ENCODE data around the gene CHST11.

Gene CHST11

GRCh38 chr12:104529130-104529874 lies 72.6 kb downstream of the CHST11 start:
- no peaks in the 10 kb centered on the region for H3K9me3 ChIP-seq (ENCODE audit: control insufficient read depth, insufficient read depth, low read depth, low read length)
- no peak overlapping the region for H3K27ac ChIP-seq (ENCODE audit: extremely low read depth, low read depth, low read length)

More at GRCh38 chr12:104529130-104529874, 72.6 kb downstream of the CHST11 start:
- Histone ChIP-seq H3K4me1 (ENCODE audit: control insufficient read depth, insufficient read depth, low read length) (peaks cover 10% of the 10 kb centered on the region; the same call in 1 of the 2 replicates), H3K36me3 (ENCODE audit: control insufficient read depth in 2 of 2, insufficient read depth in 1 of 2, low read length in 2 of 2) (no peaks in the 10 kb centered on the region), H3K4me3 (ENCODE audit: low read depth, low read length) (no peak overlapping the region)
- TF ChIP-seq ZNF621 (tag by site-specific recombination; IDR thresholded peaks at IDR 0.05) = no peak
- no peak for TF ChIP-seq ZNF560 (tag by site-specific recombination; IDR thresholded peaks at IDR 0.05; ENCODE audit: borderline replicate concordance)
- no peak for TF ChIP-seq TSHZ1 (tag by site-specific recombination; IDR thresholded peaks at IDR 0.05; ENCODE audit: borderline replicate concordance)
- no peak for TF ChIP-seq PRDM1 (tag by site-specific recombination; IDR thresholded peaks at IDR 0.05)
- TF ChIP-seq ZNF544 (tag by site-specific recombination; IDR thresholded peaks at IDR 0.05) = no peak
- no peak for TF ChIP-seq ZNF580 (tag by site-specific recombination; IDR thresholded peaks at IDR 0.05)
- TF ChIP-seq ZXDB (tag by site-specific recombination; IDR thresholded peaks at IDR 0.05) = no peak
- no peak for TF ChIP-seq PATZ1 (tag by site-specific recombination; IDR thresholded peaks at IDR 0.05)
- no peak for TF ChIP-seq ZNF513 (tag by site-specific recombination; IDR thresholded peaks at IDR 0.05)
- no peak for TF ChIP-seq ZNF23 (tag by site-specific recombination; IDR thresholded peaks at IDR 0.05; ENCODE audit: borderline replicate concordance)
- TF ChIP-seq ZNF610 (tag by site-specific recombination; IDR thresholded peaks at IDR 0.05; ENCODE audit: borderline replicate concordance) = no peak
- no peak for TF ChIP-seq ZBTB21 (tag by site-specific recombination; IDR thresholded peaks at IDR 0.05)
- TF ChIP-seq ZNF292 (tag by site-specific recombination; IDR thresholded peaks at IDR 0.05; ENCODE audit: borderline replicate concordance, low read depth) = no peak
- TF ChIP-seq ZNF10 (tag by site-specific recombination; IDR thresholded peaks at IDR 0.05) = no peak
- no peak for TF ChIP-seq ZNF426 (tag by site-specific recombination; IDR thresholded peaks at IDR 0.05)
- TF ChIP-seq ZNF169 (tag by site-specific recombination; IDR thresholded peaks at IDR 0.05) = no peak
- TF ChIP-seq TCF7L2 (IDR thresholded peaks at IDR 0.05; ENCODE audit: borderline replicate concordance, low read depth, low read length) = no peak
- CTCF ChIA-PET = interaction anchor here (0.6 to 0.8 kb wide), 2 partner anchors 430 to 660 kb away, joined by 3 to 7 read pairs; no protein-coding TSS in a partner anchor
- POLR2A ChIA-PET = interaction anchor here (0.6 kb wide), 1 partner anchor 1336 kb away, joined by 5 read pairs; no protein-coding TSS in a partner anchor

Measured in HEK293 (cell line).